Measurements from ENCODE around the gene POLR3H.

POLR3H gene

DNA sequence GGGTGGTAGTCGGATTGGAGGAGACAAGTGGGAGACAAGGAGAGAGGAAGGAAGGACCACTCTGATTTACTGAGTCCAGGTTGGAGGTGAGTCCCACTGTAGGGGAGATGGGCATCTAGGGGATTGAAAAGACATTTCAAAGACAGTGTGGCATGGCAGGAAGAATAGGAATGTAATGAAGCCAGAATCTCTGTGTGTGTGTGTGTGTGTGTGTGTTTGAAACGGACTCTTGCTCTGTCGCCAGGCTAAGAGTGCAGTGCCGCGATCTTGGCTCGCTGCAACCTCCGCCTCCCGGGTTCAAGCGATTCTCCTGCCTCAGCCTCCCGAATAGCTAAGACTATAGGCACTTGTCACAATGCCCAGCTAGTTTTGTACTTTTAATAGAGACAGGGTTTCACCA, 12.3 kb upstream of the POLR3H start:
- H3K27ac ChIP-seq (ENCODE audit: low read depth, low read length), result no peak overlapping the region
- H3K4me1 ChIP-seq (ENCODE audit: control insufficient read depth in 5 of 5, insufficient read depth in 5 of 5, low read length in 5 of 5), result peaks cover 0 to 9% (median 6%) of the 10 kb centered on the region in 5 donors
- no peaks in the 10 kb centered on the region for H3K9me3 ChIP-seq (ENCODE audit: control insufficient read depth in 5 of 5, low read length in 5 of 5)
- H3K4me3 ChIP-seq (ENCODE audit: low read depth in 1 of 5, low read length in 5 of 5), result no peak overlapping the region
- H3K27me3 ChIP-seq (ENCODE audit: control insufficient read depth in 5 of 5, insufficient read depth in 4 of 5, low read length in 5 of 5), result peaks cover 0 to 17% (median 12%) of the 10 kb centered on the region in 5 donors
- no peaks in the 10 kb centered on the region for H3K36me3 ChIP-seq (ENCODE audit: control insufficient read depth in 5 of 5, insufficient read depth in 5 of 5, low read length in 5 of 5)
- no peak overlapping the region for H3K9ac ChIP-seq (ENCODE audit: low read length in 5 of 5)

DNA sequence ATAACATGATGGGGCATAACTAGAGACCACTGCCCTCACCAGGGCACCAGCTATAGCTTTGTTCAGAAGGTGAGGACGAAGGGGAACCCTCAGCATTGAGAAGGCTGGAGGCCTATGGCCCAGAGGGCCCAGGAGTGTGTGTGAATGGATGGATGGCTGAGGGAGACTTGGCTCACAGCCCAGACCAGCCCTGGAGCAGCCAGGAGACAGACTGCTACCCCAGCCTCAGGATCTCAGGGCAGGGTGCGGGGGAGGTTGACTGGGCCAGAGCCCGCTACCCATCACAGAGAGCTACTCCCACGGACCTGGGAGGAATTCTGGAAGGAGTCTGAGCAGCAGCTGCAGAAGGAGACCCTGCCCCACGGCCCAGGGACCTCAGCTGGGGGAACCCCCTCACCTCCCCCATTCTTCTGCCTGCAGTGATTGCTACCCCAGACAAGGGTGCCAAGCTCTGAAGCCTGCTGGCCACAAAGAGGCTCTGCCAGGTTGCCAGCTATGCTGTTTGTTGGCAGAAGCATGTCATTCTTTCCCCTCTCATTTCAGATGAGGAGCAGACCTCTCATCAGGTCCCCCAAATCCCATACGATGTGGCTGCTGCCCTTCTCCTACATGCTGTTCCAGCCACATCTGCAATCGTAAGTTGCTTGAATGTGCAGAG, 11.2 kb upstream of the POLR3H start:
- no peak overlapping the region for H3K9ac ChIP-seq (ENCODE audit: low read length in 5 of 5)
- no peaks in the 10 kb centered on the region for H3K36me3 ChIP-seq (ENCODE audit: control insufficient read depth in 5 of 5, insufficient read depth in 5 of 5, low read length in 5 of 5)
- H3K27ac ChIP-seq (ENCODE audit: low read depth, low read length), result no peak overlapping the region
- H3K9me3 ChIP-seq (ENCODE audit: control insufficient read depth in 5 of 5, low read length in 5 of 5), result no peaks in the 10 kb centered on the region
- H3K4me1 ChIP-seq (ENCODE audit: control insufficient read depth in 5 of 5, insufficient read depth in 5 of 5, low read length in 5 of 5), result peaks cover 0 to 9% (median 6%) of the 10 kb centered on the region in 5 donors
- no peak overlapping the region for H3K4me3 ChIP-seq (ENCODE audit: low read depth in 1 of 5, low read length in 5 of 5)
- H3K27me3 ChIP-seq (ENCODE audit: control insufficient read depth in 5 of 5, insufficient read depth in 4 of 5, low read length in 5 of 5), result peaks cover 0 to 7% (median 5%) of the 10 kb centered on the region in 5 donors

DNA sequence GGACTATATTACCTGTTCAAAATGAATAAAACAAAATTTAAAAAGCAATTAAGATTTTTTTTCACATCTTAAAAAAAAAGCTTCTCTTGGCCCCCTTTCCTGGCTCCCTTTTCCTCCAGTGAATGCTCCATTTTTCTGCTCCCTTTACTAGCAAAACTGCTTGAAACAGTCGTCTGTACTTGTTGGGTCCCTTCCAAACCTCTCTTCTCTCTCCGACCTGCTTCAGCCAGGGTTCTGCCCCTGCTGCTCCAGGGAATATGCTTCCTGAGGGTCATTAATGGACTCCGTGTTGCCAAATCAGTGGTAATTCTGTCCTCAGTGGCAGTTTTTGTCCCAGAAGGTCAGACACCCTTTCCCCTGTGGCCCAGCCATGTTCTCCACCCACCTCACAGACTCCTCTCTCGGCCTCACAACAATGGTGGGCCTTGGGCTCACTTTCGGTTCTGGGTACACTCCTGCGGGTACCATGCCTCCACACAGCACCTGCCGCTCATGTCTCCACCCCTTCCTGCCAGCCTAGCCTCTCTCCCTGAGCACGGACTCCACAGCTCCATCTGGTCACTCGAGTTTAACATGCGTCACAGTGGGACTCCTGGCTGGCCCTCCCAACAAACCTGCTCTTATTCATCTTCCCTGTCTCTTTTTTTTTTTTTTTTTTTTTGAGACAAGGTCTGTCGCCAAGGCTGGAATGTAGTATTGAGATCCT, 7.8 kb upstream of the POLR3H start:
- H3K4me1 ChIP-seq (ENCODE audit: control insufficient read depth in 5 of 5, insufficient read depth in 5 of 5, low read length in 5 of 5), result peaks cover 0 to 2% (median 1%) of the 10 kb centered on the region in 5 donors
- no peaks in the 10 kb centered on the region for H3K9me3 ChIP-seq (ENCODE audit: control insufficient read depth in 5 of 5, low read length in 5 of 5)
- H3K27me3 ChIP-seq (ENCODE audit: control insufficient read depth in 5 of 5, insufficient read depth in 4 of 5, low read length in 5 of 5), result no peaks in the 10 kb centered on the region
- H3K36me3 ChIP-seq (ENCODE audit: control insufficient read depth in 5 of 5, insufficient read depth in 5 of 5, low read length in 5 of 5), result no peaks in the 10 kb centered on the region
- H3K9ac ChIP-seq (ENCODE audit: low read length in 5 of 5), result no peak overlapping the region
- no peak overlapping the region for H3K4me3 ChIP-seq (ENCODE audit: low read depth in 1 of 5, low read length in 5 of 5)
- H3K27ac ChIP-seq (ENCODE audit: low read depth, low read length), result no peak overlapping the region

DNA sequence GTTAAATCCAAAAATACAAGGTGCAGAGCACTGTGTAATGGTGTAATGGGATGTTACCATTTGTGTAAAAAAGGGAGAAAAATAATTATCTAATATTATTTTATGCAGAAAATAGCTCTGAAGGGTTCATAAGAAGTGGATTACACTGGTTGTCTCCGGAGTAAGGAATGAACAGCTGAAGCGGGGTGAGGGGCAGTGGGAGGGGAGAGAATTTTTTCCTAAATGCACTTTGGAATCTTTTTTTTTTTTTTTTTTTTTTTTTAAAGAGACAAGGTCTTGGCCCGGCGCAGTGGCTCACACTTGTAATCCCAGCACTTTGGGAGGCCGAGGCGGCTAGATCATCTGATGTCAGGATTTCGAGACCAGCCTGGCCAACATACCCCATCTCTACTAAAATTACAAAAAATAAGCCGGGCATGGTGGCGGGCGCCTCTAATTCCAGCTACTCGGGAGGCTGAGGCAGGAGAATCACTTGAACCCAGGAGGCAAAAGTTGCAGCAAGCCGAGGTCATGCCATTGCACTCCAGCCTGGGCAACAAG, 6.8 kb upstream of the POLR3H start:
- H3K4me1 ChIP-seq (ENCODE audit: control insufficient read depth in 5 of 5, insufficient read depth in 5 of 5, low read length in 5 of 5), result no peaks in the 10 kb centered on the region
- no peak overlapping the region for H3K27ac ChIP-seq (ENCODE audit: low read depth, low read length)

DNA sequence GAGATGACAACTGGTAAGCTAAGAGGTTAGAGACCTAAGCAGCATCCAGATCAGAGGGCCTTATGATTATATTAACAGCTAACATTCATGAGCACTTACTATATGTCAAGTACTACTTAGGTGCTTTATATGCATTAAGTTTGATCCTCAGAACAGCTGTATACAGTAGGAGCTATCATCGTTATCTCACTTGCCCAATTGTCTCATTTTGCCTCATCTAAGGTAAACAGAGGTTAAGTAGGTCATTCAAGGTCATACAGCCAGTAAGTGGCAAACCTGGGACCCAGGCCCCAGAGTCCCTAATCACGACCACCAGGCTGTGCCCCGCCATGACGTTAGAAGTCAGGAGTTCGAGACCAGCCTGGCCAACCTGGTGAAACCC, 4.6 kb upstream of the POLR3H start:
- Histone ChIP-seq H3K27ac (ENCODE audit: low read depth, low read length) (no peak overlapping the region), H3K36me3 (ENCODE audit: control insufficient read depth in 5 of 5, insufficient read depth in 5 of 5, low read length in 5 of 5) (no peaks in the 10 kb centered on the region), H3K27me3 (ENCODE audit: control insufficient read depth in 5 of 5, insufficient read depth in 4 of 5, low read length in 5 of 5) (no peaks in the 10 kb centered on the region), H3K4me1 (ENCODE audit: control insufficient read depth in 5 of 5, insufficient read depth in 5 of 5, low read length in 5 of 5) (peaks cover 0 to 11% (median 9%) of the 10 kb centered on the region in 5 donors), H3K4me3 (ENCODE audit: low read depth in 1 of 5, low read length in 5 of 5) (no peak overlapping the region), H3K9me3 (ENCODE audit: control insufficient read depth in 5 of 5, low read length in 5 of 5) (no peaks in the 10 kb centered on the region), H3K9ac (ENCODE audit: low read length in 5 of 5) (no peak overlapping the region)

More for the DNA sequence above, 6.8 kb upstream of the POLR3H start:
- no peak overlapping the region for H3K9ac ChIP-seq (ENCODE audit: low read length in 5 of 5)
- H3K9me3 ChIP-seq (ENCODE audit: control insufficient read depth in 5 of 5, low read length in 5 of 5), result no peaks in the 10 kb centered on the region
- no peaks in the 10 kb centered on the region for H3K27me3 ChIP-seq (ENCODE audit: control insufficient read depth in 5 of 5, insufficient read depth in 4 of 5, low read length in 5 of 5)
- H3K36me3 ChIP-seq (ENCODE audit: control insufficient read depth in 5 of 5, insufficient read depth in 5 of 5, low read length in 5 of 5), result no peaks in the 10 kb centered on the region
- H3K4me3 ChIP-seq (ENCODE audit: low read depth in 1 of 5, low read length in 5 of 5), result no peak overlapping the region

DNA sequence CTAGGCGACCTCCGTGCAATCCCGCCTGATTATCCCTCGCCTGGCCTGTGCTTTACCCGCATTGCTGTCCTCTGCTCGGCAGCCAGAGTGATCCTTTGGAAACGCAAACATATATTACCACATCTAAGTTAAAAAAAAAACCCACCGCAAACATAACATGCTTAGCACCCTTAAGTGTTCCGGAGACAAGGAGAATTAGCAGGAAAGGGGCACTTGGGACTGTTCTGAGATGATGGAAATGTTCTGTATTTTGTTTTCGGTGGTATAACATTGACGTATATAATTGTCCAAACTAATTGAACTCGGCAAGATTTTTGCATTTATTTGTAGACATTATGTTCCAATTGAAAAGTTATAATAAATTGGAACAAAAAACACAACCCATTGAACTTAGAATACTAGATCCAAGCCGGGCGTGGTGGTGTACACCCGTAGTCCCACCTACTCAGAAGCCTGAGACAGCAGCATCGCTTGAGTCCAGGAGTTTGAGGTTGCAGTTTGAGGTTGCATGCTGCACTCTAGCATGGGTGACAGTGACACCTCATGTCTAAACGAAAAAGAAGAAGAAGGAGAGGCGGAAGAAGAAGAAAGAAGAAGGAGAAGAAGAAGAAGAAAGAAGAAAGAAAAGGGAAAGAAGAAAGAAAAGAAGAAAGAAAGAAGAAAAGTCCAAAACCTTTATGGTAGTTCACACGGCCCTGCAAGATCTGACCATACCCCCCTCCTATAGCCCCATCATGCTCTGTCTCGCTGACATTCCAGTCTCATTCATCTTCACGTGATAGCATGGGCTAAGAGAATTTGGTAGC, 604 bp upstream of the POLR3H start:
- Histone ChIP-seq H3K9me3 (ENCODE audit: control insufficient read depth in 5 of 5, low read length in 5 of 5) (no peaks in the 10 kb centered on the region), H3K4me1 (ENCODE audit: control insufficient read depth in 5 of 5, insufficient read depth in 5 of 5, low read length in 5 of 5) (peaks cover 2 to 37% (median 29%) of the 10 kb centered on the region in 5 donors), H3K27ac (ENCODE audit: low read depth, low read length) (no peak overlapping the region), H3K9ac (ENCODE audit: low read length in 5 of 5) (peak overlapping the region in 3 of 5 donors; percentile 30 to 55 (median 41)), H3K27me3 (ENCODE audit: control insufficient read depth in 5 of 5, insufficient read depth in 4 of 5, low read length in 5 of 5) (no peaks in the 10 kb centered on the region), H3K36me3 (ENCODE audit: control insufficient read depth in 5 of 5, insufficient read depth in 5 of 5, low read length in 5 of 5) (peaks cover 0 to 14% (median 4%) of the 10 kb centered on the region in 5 donors), H3K4me3 (ENCODE audit: low read depth in 1 of 5, low read length in 5 of 5) (peak overlapping the region; percentile 57 to 80 (median 73))

DNA sequence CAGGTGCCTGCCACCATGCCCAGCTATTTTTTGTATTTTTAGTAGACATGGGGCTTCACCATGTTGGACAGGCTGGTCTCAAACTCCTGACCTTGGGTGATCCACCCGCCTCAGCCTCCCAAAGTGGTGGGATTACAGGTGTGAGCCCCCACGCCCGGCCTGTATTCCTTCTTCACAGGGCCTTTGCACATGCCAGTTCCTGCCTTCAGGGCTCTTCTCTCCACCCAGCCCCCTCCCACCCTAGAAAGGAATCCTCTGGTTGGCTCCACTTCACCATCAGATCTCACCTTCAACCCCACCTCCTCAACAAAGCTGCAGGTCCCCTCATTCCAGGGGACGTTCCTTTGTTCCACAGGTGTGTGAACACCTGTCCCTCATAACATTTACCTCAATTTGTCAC, 2.0 kb downstream of the POLR3H start:
- no peaks in the 10 kb centered on the region for H3K27me3 ChIP-seq (ENCODE audit: control insufficient read depth in 5 of 5, insufficient read depth in 4 of 5, low read length in 5 of 5)
- peaks cover 0 to 25% (median 15%) of the 10 kb centered on the region in 5 donors for H3K36me3 ChIP-seq (ENCODE audit: control insufficient read depth in 5 of 5, insufficient read depth in 5 of 5, low read length in 5 of 5)
- peaks cover 2 to 37% (median 29%) of the 10 kb centered on the region in 5 donors for H3K4me1 ChIP-seq (ENCODE audit: control insufficient read depth in 5 of 5, insufficient read depth in 5 of 5, low read length in 5 of 5)
- no peak overlapping the region for H3K4me3 ChIP-seq (ENCODE audit: low read depth in 1 of 5, low read length in 5 of 5)
- no peak overlapping the region for H3K9ac ChIP-seq (ENCODE audit: low read length in 5 of 5)
- no peaks in the 10 kb centered on the region for H3K9me3 ChIP-seq (ENCODE audit: control insufficient read depth in 5 of 5, low read length in 5 of 5)
- no peak overlapping the region for H3K27ac ChIP-seq (ENCODE audit: low read depth, low read length)

DNA sequence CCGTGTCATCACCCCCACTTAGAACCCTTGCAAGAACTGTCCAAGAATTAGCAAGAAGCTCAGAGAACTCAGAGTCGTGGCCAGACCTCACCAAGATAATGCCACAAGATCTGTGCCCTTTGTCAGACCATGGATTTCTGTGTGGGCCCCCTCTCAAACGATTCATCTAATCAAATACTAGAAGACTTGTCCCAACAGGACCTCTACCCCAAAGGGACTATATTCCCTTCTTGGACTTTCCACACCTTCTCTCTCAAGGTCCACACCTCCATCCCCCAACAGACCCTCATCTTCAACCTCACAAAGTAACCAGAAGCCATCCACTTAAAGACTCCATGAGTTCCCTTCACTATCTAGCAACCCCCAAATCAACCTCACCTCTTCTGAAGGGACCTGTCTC, 2.8 kb downstream of the POLR3H start:
- H3K27me3 ChIP-seq (ENCODE audit: control insufficient read depth in 5 of 5, insufficient read depth in 4 of 5, low read length in 5 of 5), result no peaks in the 10 kb centered on the region
- no peak overlapping the region for H3K27ac ChIP-seq (ENCODE audit: low read depth, low read length)
- H3K9me3 ChIP-seq (ENCODE audit: control insufficient read depth in 5 of 5, low read length in 5 of 5), result no peaks in the 10 kb centered on the region
- H3K36me3 ChIP-seq (ENCODE audit: control insufficient read depth in 5 of 5, insufficient read depth in 5 of 5, low read length in 5 of 5), result peaks cover 0 to 28% (median 19%) of the 10 kb centered on the region in 5 donors
- no peak overlapping the region for H3K9ac ChIP-seq (ENCODE audit: low read length in 5 of 5)
- H3K4me3 ChIP-seq (ENCODE audit: low read depth in 1 of 5, low read length in 5 of 5), result no peak overlapping the region
- H3K4me1 ChIP-seq (ENCODE audit: control insufficient read depth in 5 of 5, insufficient read depth in 5 of 5, low read length in 5 of 5), result peaks cover 2 to 37% (median 29%) of the 10 kb centered on the region in 5 donors

- H3K9me3 ChIP-seq (ENCODE audit: control insufficient read depth in 5 of 5, low read length in 5 of 5), result no peaks in the 10 kb centered on the region
- no peak overlapping the region for H3K4me3 ChIP-seq (ENCODE audit: low read depth in 1 of 5, low read length in 5 of 5)
- H3K36me3 ChIP-seq (ENCODE audit: control insufficient read depth in 5 of 5, insufficient read depth in 5 of 5, low read length in 5 of 5), result peaks cover 0 to 29% (median 19%) of the 10 kb centered on the region in 5 donors
- no peaks in the 10 kb centered on the region for H3K27me3 ChIP-seq (ENCODE audit: control insufficient read depth in 5 of 5, insufficient read depth in 4 of 5, low read length in 5 of 5)
- peak overlapping the region in 1 of 5 donors; percentile 8 for H3K9ac ChIP-seq (ENCODE audit: low read length in 5 of 5)
- peaks cover 2 to 37% (median 29%) of the 10 kb centered on the region in 5 donors for H3K4me1 ChIP-seq (ENCODE audit: control insufficient read depth in 5 of 5, insufficient read depth in 5 of 5, low read length in 5 of 5)
- no peak overlapping the region for H3K27ac ChIP-seq (ENCODE audit: low read depth, low read length)
Measured at GRCh38 chr22:41540365-41540764, 3.9 kb downstream of the POLR3H start.

All from subcutaneous abdominal adipose tissue (tissue), 5 donors.